Mononuclear cell (primary cell): Measurements from ENCODE around the gene LRRFIP1. TPM values are rescaled to one million over a fixed set of nuclear protein-coding genes. Genes with fewer than 3 reads are reported as not detected.

Experiments used
- H3K27me3 ChIP-seq: 2 replicates; pipeline ENCODE4 v1.6.0; 2011; ENCODE audit warnings: low read length, control low read depth; ENCODE audit not compliant: insufficient read depth
- H3K4me1 ChIP-seq: 2 replicates; pipeline ENCODE4 v1.5.1; 2011; ENCODE audit warnings: mild to moderate bottlenecking, low read length, control low read depth; ENCODE audit not compliant: insufficient read depth
- H3K4me3 ChIP-seq: 2 replicates; pipeline ENCODE4 v1.5.1; 2011; ENCODE audit warnings: mild to moderate bottlenecking, low read length, moderate library complexity
- H3K9me3 ChIP-seq: 2 replicates; pipeline ENCODE4 v1.5.1; 2011; ENCODE audit warnings: low read depth, mild to moderate bottlenecking, control low read depth, low read length
- total RNA-seq: library from RNA; depleted of rRNA; stranded (reverse); fragments of >200 nt; gene quantifications from one replicate; pipeline ENCODE4 v1.2.3, GENCODE V29; 2012

Gene LRRFIP1
- total RNA-seq, 1 donor: 128 TPM

DNA sequence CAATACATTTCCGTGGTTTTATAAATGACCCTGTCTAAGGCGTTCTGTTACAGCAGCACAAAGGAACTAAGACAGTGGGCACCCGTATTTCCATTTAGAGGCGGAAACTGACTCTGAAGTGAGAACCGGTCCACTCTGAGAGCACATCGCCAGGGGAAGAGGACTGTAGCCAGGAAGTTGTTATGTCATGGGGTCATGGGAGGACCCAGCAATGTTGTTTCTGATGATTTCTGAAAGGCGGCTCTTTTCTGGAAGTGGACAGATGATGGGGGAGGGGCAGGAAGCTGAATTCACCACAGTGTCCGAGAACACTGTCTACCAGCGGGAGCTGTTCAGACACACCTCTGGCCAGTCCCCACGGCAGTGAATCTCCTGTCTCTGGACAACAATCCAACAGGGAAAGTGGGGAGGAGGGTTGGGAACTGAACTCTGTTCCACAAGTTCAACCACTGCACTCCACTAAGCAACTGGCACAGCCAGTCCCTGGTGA lies 2.1 kb upstream of the LRRFIP1 start:
- Histone ChIP-seq H3K4me1 (peaks cover 39% of the 10 kb centered on the region), H3K27me3 (peaks cover 16% of the 10 kb centered on the region), H3K9me3 (no peaks in the 10 kb centered on the region), H3K4me3 (no peak overlapping the region)

DNA sequence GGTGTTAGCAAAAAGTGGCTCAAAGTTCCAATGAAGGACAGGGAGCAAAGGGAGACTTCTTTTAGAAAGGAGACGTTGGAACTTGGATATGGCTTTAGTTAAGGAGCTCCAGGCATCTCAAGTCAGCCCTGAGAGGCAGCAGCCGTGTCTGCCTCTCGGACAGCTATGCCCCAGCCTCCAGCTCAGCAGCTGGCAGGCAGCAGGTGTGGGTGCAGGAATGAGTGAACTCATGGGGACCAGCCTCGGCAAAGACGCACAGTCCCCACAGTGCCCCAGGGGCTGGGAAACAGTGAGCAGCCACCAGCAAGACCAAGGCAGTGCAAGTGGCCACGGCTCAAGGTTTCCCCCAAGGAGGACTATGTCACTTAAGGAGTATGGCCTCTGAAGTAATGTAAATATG lies 1.6 kb upstream of the LRRFIP1 start:
- Histone ChIP-seq H3K27me3 (peaks cover 16% of the 10 kb centered on the region), H3K9me3 (no peaks in the 10 kb centered on the region), H3K4me1 (peaks cover 39% of the 10 kb centered on the region), H3K4me3 (no peak overlapping the region)

DNA sequence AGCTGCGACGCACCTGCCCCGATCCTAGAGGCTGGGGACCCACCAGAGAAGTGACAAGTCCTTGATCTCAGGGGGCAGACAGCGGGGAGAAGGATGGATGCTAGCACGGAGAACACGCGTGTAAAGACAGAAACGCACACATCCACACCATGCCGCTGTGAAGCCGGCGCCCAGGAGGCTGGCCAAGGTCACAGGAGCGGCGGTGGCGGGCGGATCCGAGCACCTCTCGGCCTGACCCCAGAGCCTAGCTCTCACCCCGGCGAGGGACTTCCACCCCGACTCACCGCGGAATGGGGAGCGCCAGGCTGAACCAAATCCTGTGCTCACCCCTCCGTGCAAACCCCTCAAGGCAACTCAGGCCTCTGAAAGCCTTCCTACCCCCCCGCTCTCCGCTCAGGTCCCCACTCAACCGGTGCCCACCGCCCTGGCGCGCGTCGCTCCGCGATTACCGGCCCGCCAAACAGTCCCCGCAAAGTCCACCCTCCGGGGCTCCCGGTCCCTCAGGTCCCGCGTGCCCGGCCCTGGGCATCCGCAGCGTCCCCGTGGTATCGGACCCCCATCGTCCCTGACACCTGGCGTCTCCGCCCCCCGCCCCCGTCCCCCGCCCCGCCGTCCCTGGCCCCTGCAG lies 460 bp upstream of the LRRFIP1 start:
- peaks cover 16% of the 10 kb centered on the region for H3K27me3 ChIP-seq
- peaks cover 39% of the 10 kb centered on the region for H3K4me1 ChIP-seq
- no peaks in the 10 kb centered on the region for H3K9me3 ChIP-seq
- no peak overlapping the region for H3K4me3 ChIP-seq

DNA sequence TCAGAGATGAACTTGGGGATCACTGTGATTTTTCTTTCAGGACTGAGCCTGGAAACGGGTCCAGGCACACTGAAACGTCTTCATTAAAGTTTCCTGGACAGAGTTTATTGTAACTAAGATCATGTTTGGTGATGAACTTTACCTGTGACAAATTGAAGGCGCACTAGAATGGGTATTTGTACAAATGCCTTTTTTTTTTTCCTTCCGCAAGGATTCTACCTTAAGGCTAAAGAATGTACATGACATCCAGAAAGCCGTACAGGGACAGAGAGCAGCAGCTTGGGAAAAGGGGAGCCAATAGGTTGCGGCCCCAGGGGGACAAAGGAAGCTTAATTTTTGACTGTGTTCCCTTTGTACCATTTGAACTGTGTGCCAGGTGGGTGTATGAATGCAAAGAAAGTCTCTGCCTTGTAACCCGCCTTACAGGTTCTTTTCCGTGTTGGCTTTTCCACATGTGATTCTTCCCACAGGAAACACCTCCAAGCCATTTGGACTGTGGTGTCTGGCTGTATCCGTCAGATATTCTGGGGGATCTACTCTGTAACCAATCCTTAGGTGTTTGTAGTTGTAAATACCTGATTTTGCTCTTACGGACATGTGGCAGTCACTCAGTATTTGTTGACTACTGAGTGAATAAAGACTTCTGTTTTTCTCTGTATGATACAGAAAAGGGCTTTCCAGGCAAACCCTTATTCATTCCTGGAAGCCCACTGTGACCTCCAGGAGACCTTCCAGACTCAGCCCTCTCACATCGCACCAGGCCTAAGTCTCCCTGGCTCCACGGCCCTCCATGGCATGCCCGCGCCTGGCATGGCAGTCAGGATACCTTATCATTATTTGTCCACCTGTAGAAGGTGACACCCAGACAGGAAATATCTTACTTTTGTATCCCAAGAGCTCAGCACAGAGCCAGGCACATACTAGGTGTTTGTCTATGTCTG lies 1.1 kb downstream of the LRRFIP1 start:
- Histone ChIP-seq H3K4me3 (peak overlapping the region; percentile 37), H3K9me3 (no peaks in the 10 kb centered on the region), H3K4me1 (peaks cover 39% of the 10 kb centered on the region), H3K27me3 (peaks cover 16% of the 10 kb centered on the region)

DNA sequence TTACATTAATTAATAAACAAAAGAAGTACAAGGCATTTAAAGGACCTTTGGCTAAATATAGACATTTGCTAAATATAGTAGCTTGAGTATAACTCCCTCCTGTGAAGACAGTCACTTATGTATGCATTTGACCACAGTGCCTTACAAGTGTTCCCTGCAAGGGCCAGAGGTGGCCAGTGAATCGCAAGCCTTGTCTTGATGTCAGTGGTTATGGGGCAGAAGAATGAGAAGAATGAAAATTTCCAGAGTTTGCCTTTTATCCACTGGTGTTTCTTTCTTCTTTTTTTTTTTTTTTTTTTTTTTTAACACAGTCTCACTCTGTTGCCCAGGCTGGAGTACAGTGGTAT lies 1.8 kb downstream of the LRRFIP1 start:
- no peaks in the 10 kb centered on the region for H3K9me3 ChIP-seq
- peaks cover 35% of the 10 kb centered on the region for H3K4me1 ChIP-seq
- H3K4me3 ChIP-seq: no peak overlapping the region
- peaks cover 17% of the 10 kb centered on the region for H3K27me3 ChIP-seq

DNA sequence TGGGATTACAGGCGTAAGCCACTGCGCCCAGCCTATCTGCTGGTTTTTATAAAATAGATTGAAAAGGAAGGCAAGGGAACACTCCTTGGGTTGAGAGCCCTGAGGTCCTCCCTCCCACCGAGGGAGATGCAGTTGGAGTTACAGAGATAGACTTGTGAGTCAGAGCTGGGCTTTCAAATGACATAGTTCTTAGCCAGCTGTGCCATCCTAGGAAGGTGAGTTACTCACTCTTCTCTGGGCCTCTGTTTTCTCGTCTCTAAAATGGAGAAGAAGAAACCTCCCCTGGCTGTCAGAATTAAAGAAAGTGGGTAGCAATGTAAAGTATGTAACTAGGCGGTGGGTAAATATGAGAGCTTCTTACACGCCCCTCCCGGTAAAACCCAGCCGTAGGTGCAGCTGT lies 2.4 kb downstream of the LRRFIP1 start:
- peaks cover 19% of the 10 kb centered on the region for H3K27me3 ChIP-seq
- peaks cover 30% of the 10 kb centered on the region for H3K4me1 ChIP-seq
- H3K4me3 ChIP-seq: no peak overlapping the region
- no peaks in the 10 kb centered on the region for H3K9me3 ChIP-seq

DNA sequence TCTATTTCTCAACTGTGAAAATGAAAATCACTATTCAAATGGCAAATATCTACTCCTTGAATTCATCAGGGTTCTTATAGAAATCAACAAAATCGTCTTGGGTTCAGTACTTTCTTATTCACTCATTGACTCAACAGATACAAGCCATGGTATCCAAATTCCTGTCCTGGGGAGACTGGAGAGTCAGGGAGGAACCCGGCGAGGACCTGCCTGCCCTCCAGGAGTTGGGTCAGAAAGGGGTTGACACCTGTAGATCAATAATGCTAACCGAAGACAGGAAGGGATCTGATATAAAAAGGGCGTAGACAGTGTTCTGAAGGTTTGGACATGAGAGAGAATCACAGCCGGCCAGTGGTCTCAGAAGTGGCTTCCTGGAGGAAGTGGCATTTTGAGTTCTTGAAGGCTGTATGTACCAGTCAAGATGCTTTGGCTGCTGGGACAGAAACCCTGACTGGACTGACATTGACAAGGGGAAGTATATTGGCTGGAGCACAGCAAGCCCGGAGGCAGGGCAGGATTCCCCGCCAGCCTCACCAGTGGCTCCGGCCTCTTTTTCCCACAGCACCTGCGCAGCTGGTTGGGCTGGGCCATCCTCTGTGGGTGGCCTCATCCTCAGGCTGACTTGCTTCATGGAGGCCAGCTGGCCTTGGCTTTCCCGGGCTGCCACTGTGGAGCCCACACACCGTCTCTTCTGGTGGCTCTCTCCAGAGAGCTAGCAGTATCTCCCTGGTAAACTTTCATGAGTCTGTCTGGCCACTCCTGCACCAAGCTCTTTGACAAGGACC lies 3.0 kb downstream of the LRRFIP1 start:
- Histone ChIP-seq H3K27me3 (peaks cover 19% of the 10 kb centered on the region), H3K4me3 (no peak overlapping the region), H3K9me3 (no peaks in the 10 kb centered on the region), H3K4me1 (peaks cover 23% of the 10 kb centered on the region)

DNA sequence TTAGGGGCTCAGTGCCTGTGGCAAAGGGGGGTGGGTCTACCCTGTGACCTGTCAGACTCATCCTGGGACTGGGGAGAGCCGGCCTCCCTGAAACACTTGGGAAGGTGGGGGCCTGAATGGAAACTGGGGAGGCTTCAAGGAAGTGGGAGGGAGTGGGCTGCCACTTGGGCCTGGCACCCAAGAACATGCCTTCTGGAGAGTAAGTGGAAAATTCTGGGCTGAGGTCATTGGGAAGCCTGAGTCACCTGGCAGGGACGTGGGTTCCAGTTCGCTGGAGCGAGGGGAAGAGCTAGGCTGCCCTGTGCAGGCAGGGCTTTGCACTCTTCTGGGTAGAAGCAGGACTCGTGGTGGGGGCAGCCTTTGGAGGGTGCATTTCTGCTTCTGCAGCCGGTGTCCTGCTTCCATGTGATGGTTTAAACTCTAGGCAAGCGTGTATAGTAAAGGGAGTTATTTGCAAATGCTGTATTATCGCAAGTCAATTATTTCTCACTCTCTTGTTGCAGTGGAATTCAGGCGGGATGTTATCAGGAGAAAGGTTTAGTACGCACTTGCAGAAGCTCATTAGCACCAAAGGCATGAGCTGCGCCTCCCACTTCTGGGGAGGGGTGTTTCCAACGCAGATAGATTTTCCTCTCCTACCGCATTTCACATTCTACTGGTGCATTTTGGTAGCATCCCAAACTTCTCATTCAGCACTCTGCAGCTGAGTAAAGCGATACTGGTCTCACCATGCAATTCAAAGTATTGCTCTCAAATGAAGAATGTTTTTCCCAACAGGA lies 3.8 kb downstream of the LRRFIP1 start:
- no peaks in the 10 kb centered on the region for H3K9me3 ChIP-seq
- H3K4me3 ChIP-seq: no peak overlapping the region
- H3K4me1 ChIP-seq: peaks cover 15% of the 10 kb centered on the region
- peaks cover 19% of the 10 kb centered on the region for H3K27me3 ChIP-seq

DNA sequence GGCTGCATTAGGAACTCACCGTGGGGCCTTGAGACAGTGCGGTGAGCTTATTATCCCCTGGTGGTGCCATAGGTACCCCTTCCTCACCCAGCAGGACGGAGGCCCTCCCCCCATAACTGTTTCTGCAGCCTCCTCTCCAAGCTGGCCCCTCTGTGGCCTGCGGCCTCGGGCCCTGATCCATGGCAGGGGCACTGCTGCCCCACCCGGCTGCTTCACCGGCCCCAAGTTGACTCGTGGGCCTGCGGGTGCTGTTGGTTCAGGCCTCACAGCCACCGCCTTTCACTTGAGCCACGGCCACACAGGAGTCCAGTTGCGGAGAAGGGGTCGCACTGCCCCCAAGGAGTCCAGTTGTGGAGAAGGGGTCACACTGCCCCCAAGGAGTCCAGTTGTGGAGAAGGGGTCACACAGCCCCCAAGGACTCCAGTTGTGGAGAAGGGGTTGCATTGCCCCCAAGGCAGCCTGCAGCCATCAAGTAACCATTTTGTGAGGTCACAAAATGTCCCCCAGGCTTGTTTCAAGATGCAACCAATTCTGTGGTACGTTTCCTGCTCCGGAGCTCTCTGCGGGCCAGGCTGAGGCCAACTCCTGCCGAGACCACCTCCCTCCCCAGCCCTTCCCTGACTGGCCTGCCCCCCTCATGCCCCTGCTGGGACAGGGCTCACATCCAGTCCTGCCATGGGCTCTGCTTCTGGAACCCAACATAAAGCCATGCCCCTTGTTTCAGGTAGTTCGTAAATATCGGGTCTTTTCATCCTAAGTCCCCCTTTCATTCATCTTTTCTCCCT lies 4.6 kb downstream of the LRRFIP1 start:
- Histone ChIP-seq H3K27me3 (peaks cover 19% of the 10 kb centered on the region), H3K4me1 (peaks cover 13% of the 10 kb centered on the region), H3K9me3 (no peaks in the 10 kb centered on the region), H3K4me3 (no peak overlapping the region)

DNA sequence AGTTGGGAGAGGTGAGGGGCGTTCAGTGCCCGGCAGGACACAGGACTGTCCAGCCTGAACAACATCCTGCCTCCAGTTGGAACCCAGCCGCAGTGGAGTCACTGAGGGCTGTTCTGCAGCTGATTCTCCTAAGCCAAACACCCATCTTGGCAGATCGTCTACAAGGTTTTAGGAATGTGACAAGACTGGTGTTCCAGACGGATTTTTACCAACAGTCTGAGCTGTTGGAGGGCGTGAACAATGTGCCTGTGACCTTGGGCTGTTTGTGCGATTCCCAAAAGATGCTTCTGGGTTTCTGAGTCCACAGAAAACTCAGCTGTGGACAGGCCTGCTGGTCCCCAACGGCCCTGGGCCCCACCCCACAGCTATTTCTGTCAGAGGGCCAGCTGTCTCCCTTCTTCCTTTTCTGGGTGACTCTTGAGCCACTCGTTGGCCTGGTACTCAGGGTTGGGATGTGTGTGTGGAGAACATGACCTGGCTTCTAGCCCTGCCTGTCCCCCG lies 5.7 kb downstream of the LRRFIP1 start:
- Histone ChIP-seq H3K27me3 (peaks cover 17% of the 10 kb centered on the region), H3K4me1 (peaks cover 11% of the 10 kb centered on the region), H3K9me3 (no peaks in the 10 kb centered on the region), H3K4me3 (no peak overlapping the region)

DNA sequence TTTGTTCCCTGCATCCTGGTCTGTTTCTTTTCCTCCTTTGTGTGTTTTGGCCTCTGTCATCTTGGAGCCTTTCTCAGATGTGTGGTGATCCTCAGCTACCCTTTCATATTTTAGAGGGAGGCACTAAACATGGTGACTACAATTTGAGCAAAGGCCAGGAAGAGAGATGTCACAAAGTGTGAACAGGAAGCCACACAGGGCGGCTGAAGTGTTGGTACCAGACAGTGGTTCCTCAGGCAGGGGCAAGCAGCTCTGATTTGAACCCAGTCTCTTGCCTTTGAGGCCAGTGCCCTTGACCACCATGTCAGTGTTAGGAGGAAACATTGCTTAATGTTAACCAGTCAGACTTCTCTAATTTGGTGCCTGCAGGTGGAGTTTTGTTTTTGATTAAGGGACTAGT lies 9.2 kb downstream of the LRRFIP1 start:
- H3K4me3 ChIP-seq: no peak overlapping the region
- peaks cover 5% of the 10 kb centered on the region for H3K4me1 ChIP-seq
- H3K9me3 ChIP-seq: no peaks in the 10 kb centered on the region
- H3K27me3 ChIP-seq: peaks cover 3% of the 10 kb centered on the region

DNA sequence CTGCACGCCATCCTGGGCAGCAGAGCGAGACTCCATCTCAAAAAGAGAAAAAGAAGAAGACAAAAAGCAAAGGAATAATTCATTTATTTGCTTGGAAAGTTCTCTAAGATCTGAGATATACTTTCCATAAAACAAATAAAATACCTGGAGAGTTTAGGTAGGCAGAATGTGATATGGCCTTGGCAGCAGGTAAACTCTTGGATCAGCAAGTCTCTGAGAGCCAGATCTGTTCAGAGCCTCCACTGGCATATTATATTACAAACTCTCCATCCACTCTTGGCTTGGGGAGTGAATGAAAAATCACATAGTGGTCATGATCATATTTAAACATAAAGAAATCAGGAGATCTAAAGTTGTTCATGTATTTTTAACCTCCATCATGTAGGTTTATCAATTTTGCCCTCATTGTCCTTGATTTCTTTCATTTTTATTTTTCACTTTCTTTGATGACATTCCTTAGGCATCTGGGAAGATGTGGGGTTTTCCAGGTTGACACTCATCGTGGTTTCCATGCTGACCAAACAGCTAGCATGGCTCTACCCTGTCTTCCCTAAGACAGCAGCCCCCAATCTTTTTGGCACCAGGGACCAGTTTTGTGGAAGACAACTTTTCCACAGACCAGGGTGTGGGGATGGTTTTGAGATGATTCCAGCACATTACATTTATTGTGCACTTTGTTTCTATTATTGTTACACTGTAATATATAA lies 10.2 kb downstream of the LRRFIP1 start:
- no peak overlapping the region for H3K4me3 ChIP-seq
- H3K27me3 ChIP-seq: peaks cover 3% of the 10 kb centered on the region
- H3K4me1 ChIP-seq: peaks cover 5% of the 10 kb centered on the region
- no peaks in the 10 kb centered on the region for H3K9me3 ChIP-seq

DNA sequence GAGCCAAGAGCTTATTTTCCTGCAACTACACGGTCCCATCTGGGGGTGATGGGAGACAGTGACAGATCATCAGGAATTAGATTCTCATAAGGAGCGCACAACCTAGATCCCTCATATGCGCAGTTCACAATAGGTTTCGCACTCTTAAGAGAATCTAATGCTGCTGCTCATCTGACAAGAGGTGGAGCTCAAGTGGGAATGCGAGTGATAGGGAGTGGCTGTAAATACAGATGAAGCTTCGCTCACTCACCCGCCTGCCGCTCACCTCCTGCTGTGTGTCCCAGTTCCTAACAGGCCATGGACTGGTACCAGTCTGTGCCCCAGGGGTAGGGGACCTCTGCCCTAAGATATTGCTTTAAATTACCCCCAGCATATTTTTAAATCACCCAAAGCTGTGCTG lies 10.8 kb downstream of the LRRFIP1 start:
- Histone ChIP-seq H3K4me1 (peaks cover 5% of the 10 kb centered on the region), H3K9me3 (no peaks in the 10 kb centered on the region), H3K27me3 (peaks cover 3% of the 10 kb centered on the region), H3K4me3 (no peak overlapping the region)
